Heart left ventricle (tissue), 16 donors: Measurements from ENCODE around the gene ZNF516. TPM values are rescaled to one million over a fixed set of nuclear protein-coding genes. Genes with fewer than 3 reads are reported as not detected.

ENCODE experiments used
- ATAC-seq, 4 donors: fragments of 200-7000 bp; cut with Tn5 transposase; one replicate each; pipeline ENCODE4 v1.9.1; 2020 to 2022; ENCODE audit warnings: moderate library complexity in 4 of 4, mild to moderate bottlenecking in 3 of 4, moderate number of reproducible peaks in 1 of 4
- DNase-seq, 5 donors: peaks; one replicate each; pipeline ENCODE4 v3.0.0-alpha.2; 2020
- H3K27ac ChIP-seq, 12 donors: fragments of 200-600 bp; sonication (generic) in 4 of 12; one replicate each; pipeline versions ENCODE4 v1.5.0 to v1.8.0; 2016 to 2022; ENCODE audit warnings: mild to moderate bottlenecking in 2 of 12
- H3K27me3 ChIP-seq, 9 donors: fragments of 200-600 bp; sonication (generic) in 2 of 9; one replicate each; pipeline versions ENCODE4 v1.5.1 to v1.8.0; 2016 to 2022; ENCODE audit warnings: mild to moderate bottlenecking in 3 of 9
- H3K36me3 ChIP-seq, 9 donors: fragments of 200-600 bp; sonication (generic) in 2 of 9; one replicate each; pipeline versions ENCODE4 v1.5.0 to v1.8.0; 2018 to 2022; ENCODE audit warnings: mild to moderate bottlenecking in 2 of 9
- H3K4me1 ChIP-seq, 12 donors: fragments of 200-600 bp; sonication (generic) in 4 of 12; one replicate each; pipeline versions ENCODE4 v1.5.0 to v1.8.0; 2016 to 2022; ENCODE audit warnings: mild to moderate bottlenecking in 3 of 12
- H3K4me3 ChIP-seq, 12 donors: fragments of 200-600 bp; sonication (generic) in 4 of 12; one replicate each; pipeline versions ENCODE4 v1.5.0 to v1.8.0; 2017 to 2022; ENCODE audit warnings: mild to moderate bottlenecking in 9 of 12, moderate library complexity in 4 of 12
- H3K9me3 ChIP-seq, 12 donors: fragments of 200-600 bp; sonication (generic) in 4 of 12; one replicate each; pipeline versions ENCODE4 v1.5.0 to v1.8.0; 2016 to 2022; ENCODE audit warnings: mild to moderate bottlenecking in 1 of 12
- POLR2A ChIP-seq, 2 donors: fragments of 450-650 bp; IDR thresholded peaks; one replicate each; pipeline ENCODE4 v1.6.1; 2017; ENCODE audit warnings: antibody characterized with exemption in 2 of 2, mild to moderate bottlenecking in 2 of 2, moderate library complexity in 2 of 2
- WGBS, 4 donors: extraction: QIAGEN DNeasy Blood & Tissue Kit in 2 of 4; methylation state at CpG; one replicate each; pipeline versions ENCODE4 v1.1.5 to v1.1.7; 2013 to 2018; 5-methylcytosine and 5-hydroxymethylcytosine counted together
- intact Hi-C, 10 donors: fragments of 100-400 bp; cut with DNase I; formaldehyde crosslinking; loops; one replicate each; pipeline versions ENCODE4 v1.11.1 to v1.14.2; 2022
- polyA plus RNA-seq, 2 donors: library from polyadenylated mRNA; stranded (reverse); fragments of 200-250 nt; gene quantifications; one replicate each; pipeline ENCODE4 v1.2.3, GENCODE V29; 2013
- total RNA-seq, 9 donors: library from RNA; depleted of rRNA in 2 of 9; stranded (reverse); fragments of >200 nt in 2 of 9; fragmentation: NEBNext Ultra II Directional in 3 of 9; extraction: Animal tissue kit (Norgen Biotek cat#: 25700) in 3 of 9; gene quantifications; one replicate each; pipeline versions ENCODE4 v1.1.0 to v1.2.4, GENCODE V29; 2016 to 2023
- TF ChIP-seq, protein P1 (sequence below), 12 donors: fragments of 200-600 bp; sonication (generic) in 4 of 12; IDR thresholded peaks; one replicate each; pipeline versions ENCODE4 v1.5.0 to v1.8.0; 2018 to 2022; ENCODE audit warnings: antibody characterized with exemption in 12 of 12, mild to moderate bottlenecking in 5 of 12
- donor health status: ischemic (EF 13 %, LVEDD 7.1; RV severe dilation, severe dysfunction).
- donor health status: healthy with polysubstance abuse.
- donor health status: DM: no; HTN: yes; CAD: no.
- donor health status: DM: no; HTN: no; CAD: no.
- donor health status: ischemic (EF 25% LVEDD 6.9; RV normal size, moderate dysfunction).
- donor health status: ischemic (EF 25% LVEDD 5.7; RV mildly dilated, moderate dysfunction).
- donor health status: healthy.
- donor health status: DM: yes; HTN: yes; CAD: no.
- donor health status: ischemic (EF 35%, LVEDD 5.7; RV mildly dilated, moderate dysfunction).
- donor health status: nonischemic (EF 11% LVEDD 7.7; RV severe dilation, severe dysfunction).
- donor health status: DM: yes; HTN: yes; CAD: no.
- donor health status: PGD.
- donor health status: ischemic (EF 29% LVEDD 5.4; RV normal size, mild dysfunction).
- donor health status: nonischemic (EF 23%, LVEDD 6.1; RV moderate dilation, normal function).

ZNF516 gene
- total and polyA plus RNA-seq, 11 donors = 4.8 to 24.8 (median 14.6) TPM

DNA sequence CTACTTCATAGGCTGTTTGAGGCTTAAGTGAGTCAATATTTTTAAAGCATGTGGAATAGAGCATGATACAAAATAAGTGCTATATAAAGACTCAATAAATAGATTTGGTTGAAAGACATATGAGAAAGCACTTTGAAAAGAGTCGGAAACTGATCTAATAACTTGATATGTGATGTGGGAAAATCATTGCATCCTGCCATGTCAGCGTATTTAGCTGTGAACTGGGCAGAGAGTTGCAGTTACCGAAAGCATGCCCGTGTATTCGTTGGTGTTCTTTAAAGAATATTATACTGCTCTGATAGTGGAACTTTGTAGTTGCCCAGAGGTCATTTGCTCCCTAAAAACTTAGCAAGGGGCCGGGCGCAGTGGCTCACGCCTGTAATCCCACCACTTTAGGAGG, 37.8 kb upstream of the ZNF516 start:
- Histone ChIP-seq H3K36me3 (no peaks in the 10 kb centered on the region), H3K9me3 (no peaks in the 10 kb centered on the region), H3K27me3 (peaks cover 0 to 10% (median 5%) of the 10 kb centered on the region in 9 donors), H3K4me3 (no peak overlapping the region), H3K4me1 (peaks cover 0 to 14% (median 0%) of the 10 kb centered on the region in 12 donors), H3K27ac (no peak overlapping the region)
- ATAC-seq (no peak), DNase-seq (no peak)
- TF ChIP-seq POLR2A (IDR thresholded peaks at IDR 0.05) = no peak
- 92 to 95% (median 94%) methylated on average over 8 of the region's 8 CpGs for WGBS, 4 donors
- intact Hi-C loops = no loop called here

DNA sequence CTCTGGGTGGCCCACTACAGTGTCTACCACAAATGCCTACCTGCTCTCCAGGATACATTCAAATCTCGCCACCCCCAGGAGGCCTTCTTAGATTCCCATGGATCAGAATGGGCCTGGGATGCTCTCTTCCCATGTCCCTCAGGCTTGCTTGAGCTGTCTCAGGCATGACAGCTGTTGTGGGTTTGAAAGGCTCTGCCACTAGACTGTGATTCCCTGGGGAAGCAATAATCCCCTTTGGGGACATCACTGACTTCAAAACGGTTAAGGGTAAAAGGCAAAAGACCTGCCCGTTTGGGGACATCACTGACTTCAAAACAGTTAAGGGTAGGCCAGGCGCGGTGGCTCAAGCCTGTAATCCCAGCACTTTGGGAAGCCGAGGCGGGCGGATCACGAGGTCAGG, 35.8 kb upstream of the ZNF516 start:
- H3K27ac ChIP-seq = no peak overlapping the region
- no peak for DNase-seq
- no peaks in the 10 kb centered on the region for H3K36me3 ChIP-seq
- no peak overlapping the region for H3K4me3 ChIP-seq
- 82 to 92% (median 88%) methylated on average over 9 of the region's 9 CpGs for WGBS, 4 donors
- H3K27me3 ChIP-seq = peaks cover 0 to 20% (median 7%) of the 10 kb centered on the region in 9 donors
- no peak for TF ChIP-seq POLR2A (IDR thresholded peaks at IDR 0.05)
- TF ChIP-seq, protein P1, sequence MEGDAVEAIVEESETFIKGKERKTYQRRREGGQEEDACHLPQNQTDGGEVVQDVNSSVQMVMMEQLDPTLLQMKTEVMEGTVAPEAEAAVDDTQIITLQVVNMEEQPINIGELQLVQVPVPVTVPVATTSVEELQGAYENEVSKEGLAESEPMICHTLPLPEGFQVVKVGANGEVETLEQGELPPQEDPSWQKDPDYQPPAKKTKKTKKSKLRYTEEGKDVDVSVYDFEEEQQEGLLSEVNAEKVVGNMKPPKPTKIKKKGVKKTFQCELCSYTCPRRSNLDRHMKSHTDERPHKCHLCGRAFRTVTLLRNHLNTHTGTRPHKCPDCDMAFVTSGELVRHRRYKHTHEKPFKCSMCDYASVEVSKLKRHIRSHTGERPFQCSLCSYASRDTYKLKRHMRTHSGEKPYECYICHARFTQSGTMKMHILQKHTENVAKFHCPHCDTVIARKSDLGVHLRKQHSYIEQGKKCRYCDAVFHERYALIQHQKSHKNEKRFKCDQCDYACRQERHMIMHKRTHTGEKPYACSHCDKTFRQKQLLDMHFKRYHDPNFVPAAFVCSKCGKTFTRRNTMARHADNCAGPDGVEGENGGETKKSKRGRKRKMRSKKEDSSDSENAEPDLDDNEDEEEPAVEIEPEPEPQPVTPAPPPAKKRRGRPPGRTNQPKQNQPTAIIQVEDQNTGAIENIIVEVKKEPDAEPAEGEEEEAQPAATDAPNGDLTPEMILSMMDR (IDR thresholded peaks at IDR 0.05) = no peak
- peaks cover 0 to 16% (median 0%) of the 10 kb centered on the region in 12 donors for H3K4me1 ChIP-seq
- intact Hi-C loops = no loop called here
- no peaks in the 10 kb centered on the region for H3K9me3 ChIP-seq
- ATAC-seq = no peak

DNA sequence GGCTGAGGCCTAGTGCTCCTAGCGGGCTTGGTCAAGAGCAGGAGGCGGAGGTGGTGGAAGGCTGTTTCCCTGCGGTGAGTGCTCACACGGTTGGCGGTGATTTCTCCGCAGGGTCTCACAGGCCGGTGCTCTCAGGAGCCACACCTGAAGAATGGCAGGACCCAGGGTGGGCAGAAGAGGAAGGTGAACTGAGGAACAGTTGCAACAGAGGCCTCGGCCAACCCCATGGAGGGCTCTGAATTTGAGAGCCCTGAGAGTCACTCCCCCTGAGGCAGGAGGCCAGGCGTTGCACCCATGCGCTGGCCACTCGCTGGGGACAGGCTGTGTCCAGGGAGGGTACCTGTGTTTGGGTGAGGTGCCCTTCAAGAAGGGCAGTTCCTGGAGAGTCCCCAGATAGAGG, 35.3 kb upstream of the ZNF516 start:
- intact Hi-C loops = no loop called here
- 95 to 99% (median 96%) methylated on average over 8 to 11 of the region's 11 CpGs for WGBS, 4 donors
- no peak overlapping the region for H3K27ac ChIP-seq
- peaks cover 0 to 21% (median 8%) of the 10 kb centered on the region in 9 donors for H3K27me3 ChIP-seq
- DNase-seq (no peak), ATAC-seq (no peak)
- TF ChIP-seq, protein P1 (IDR thresholded peaks at IDR 0.05) = no peak
- no peak for TF ChIP-seq POLR2A (IDR thresholded peaks at IDR 0.05)
- H3K4me3 ChIP-seq = no peak overlapping the region
- peaks cover 0 to 17% (median 0%) of the 10 kb centered on the region in 12 donors for H3K4me1 ChIP-seq
- H3K9me3 ChIP-seq = no peaks in the 10 kb centered on the region
- H3K36me3 ChIP-seq = no peaks in the 10 kb centered on the region

DNA sequence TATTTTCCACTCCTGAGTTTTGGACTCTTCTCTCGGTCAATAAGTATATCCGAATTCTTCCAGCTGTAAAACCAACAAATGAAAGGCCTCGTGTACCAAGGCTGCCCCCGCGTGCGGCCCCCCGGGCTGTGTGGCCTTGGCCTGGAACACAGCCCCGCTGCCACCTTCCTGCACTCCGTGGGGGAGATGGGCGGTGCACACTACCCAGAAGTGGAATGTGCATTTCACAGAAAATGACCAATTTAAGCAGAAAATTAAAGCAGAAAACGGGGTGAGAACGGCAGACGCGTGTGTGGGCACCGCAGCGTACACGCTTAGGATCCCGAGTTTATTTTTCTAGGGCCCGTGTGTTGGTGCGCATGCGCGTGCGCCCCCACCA, 34.4 kb upstream of the ZNF516 start:
- no peak for TF ChIP-seq POLR2A (IDR thresholded peaks at IDR 0.05)
- intact Hi-C loops = no loop called here
- Histone ChIP-seq H3K9me3 (no peaks in the 10 kb centered on the region), H3K27ac (peak overlapping the region in 7 of 12 donors; percentile 5 to 72 (median 42)), H3K4me3 (peak overlapping the region in 10 of 12 donors; percentile 20 to 62 (median 47)), H3K4me1 (peaks cover 0 to 22% (median 0%) of the 10 kb centered on the region in 12 donors), H3K27me3 (peaks cover 0 to 28% (median 10%) of the 10 kb centered on the region in 9 donors), H3K36me3 (no peaks in the 10 kb centered on the region)
- DNase-seq (no peak), ATAC-seq (no peak)
- 87 to 89% (median 88%) methylated on average over 23 of the region's 23 CpGs for WGBS, 4 donors

DNA sequence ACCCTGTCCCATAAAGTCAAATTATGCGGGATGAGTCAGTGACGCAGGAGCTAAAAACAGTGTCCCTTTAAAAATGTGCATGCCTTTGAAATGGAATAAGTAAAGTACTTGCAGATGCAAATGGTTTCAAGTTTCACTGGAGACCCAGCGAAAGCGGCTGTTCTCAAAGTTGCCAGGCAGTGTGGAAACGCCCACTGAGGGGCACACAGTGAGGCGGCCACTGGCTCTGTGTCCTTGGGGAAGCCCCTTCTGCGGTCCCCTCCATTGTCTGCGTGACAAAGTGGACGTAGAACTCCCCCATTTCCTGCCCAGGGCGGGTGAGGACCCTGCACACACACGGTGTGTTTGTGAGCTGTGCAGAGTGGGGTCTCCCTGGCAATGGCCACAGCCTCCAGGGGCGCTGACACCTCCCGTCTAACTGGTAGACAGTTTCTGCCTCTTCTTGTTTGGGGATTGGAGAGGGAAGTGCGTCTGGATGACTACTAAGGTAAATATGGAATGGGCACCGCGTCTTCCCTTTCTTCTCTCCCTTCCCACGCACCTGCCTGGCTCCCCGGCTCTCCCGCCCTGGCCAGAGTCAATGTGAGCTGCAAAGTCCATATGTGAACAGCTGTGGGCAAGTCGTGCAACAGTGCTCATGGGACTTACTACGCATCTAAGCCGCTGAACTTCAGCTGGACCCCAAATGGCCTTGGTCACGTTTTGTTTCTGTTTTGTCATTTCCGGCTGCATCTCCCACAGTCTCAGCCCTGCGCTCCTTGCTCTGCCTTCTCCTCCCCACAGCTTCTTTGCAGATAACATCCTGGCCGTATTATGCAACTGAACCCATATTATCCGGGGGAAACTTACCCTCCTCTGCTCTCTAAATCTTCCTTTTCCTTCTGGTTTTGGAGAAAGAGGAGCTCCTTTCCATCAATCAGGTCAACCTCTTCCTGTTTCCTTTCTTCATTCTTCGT, 33.7 kb upstream of the ZNF516 start:
- 15 to 23% (median 18%) methylated on average over 26 to 28 of the region's 28 CpGs for WGBS, 4 donors
- TF ChIP-seq, protein P1 (IDR thresholded peaks at IDR 0.05) = peak in 1 of 12 donors; percentile 4
- no peak for TF ChIP-seq POLR2A (IDR thresholded peaks at IDR 0.05)
- H3K27me3 ChIP-seq = peaks cover 0 to 31% (median 10%) of the 10 kb centered on the region in 9 donors
- DNase-seq = peak in 4 of 5 donors; percentile 33 to 55 (median 40)
- peak overlapping the region in 11 of 12 donors; percentile 20 to 62 (median 45) for H3K4me3 ChIP-seq
- H3K4me1 ChIP-seq = peaks cover 0 to 22% (median 0%) of the 10 kb centered on the region in 12 donors
- H3K27ac ChIP-seq = peak overlapping the region in 8 of 12 donors; percentile 5 to 72 (median 36)
- H3K36me3 ChIP-seq = no peaks in the 10 kb centered on the region
- peak in 3 of 4 donors; percentile 64 to 76 (median 70) for ATAC-seq
- no peaks in the 10 kb centered on the region for H3K9me3 ChIP-seq
- intact Hi-C loops = no loop called here
